ENCODE results near the gene PIP5K1A.
"Not testable (repeated sequence)": the region's sequence is repeated elsewhere in the genome, so short reads cannot be mapped to it uniquely, and the experiment has no call there.

PIP5K1A gene

DNA sequence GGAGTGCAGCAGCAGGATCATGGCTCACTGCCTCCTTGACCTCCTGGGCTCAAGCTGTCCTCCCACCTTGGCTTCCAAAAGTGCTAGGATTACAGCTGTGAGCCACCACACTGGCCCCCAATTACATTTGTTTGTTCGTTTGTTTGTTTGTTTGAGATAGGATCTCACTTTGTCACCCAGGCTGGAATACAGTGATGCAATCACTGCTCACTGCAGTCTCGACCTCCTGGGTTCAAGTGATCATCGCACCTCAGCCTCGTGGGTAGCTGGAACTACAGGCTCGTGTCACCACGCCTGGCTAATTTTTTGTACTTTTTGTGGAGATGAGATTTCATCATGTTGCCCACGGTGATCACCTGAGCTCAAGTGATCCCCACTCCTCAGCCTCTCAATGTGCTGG lies 6.3 kb upstream of the PIP5K1A start:
- no peak overlapping the region for H3K4me3 ChIP-seq (ENCODE audit: low read depth, low read length)

DNA sequence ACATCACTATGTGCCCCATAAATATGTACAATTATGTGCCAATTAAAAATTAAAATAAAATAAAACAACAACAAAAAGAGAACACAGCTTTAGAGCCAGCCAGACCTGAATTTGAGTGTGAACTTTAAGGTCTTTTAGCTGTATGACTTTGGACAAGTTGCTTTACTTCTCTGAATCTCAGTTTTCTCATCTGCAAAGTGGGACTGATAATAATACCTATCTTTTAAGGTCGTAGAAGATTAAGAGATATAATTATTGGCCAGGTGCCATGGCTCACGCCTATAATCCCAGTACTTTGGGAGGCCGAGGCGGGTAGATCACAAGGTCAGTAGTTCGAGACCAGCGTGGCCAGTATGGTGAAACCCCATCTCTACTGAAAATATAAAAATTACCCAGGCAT lies 5.0 kb upstream of the PIP5K1A start:
- no peak overlapping the region for H3K4me3 ChIP-seq (ENCODE audit: low read depth, low read length)

GRCh38 chr1:151193856-151194255 lies 4.5 kb upstream of the PIP5K1A start:
- H3K4me3 ChIP-seq (ENCODE audit: low read depth, low read length): no peak overlapping the region

GRCh38 chr1:151194894-151195594 lies 3.3 kb upstream of the PIP5K1A start:
- H3K4me3 ChIP-seq (ENCODE audit: low read depth, low read length): not testable (repeated sequence)

GRCh38 chr1:151196292-151196800 lies 2.0 kb upstream of the PIP5K1A start:
- no peak overlapping the region for H3K4me3 ChIP-seq (ENCODE audit: low read depth, low read length)

DNA sequence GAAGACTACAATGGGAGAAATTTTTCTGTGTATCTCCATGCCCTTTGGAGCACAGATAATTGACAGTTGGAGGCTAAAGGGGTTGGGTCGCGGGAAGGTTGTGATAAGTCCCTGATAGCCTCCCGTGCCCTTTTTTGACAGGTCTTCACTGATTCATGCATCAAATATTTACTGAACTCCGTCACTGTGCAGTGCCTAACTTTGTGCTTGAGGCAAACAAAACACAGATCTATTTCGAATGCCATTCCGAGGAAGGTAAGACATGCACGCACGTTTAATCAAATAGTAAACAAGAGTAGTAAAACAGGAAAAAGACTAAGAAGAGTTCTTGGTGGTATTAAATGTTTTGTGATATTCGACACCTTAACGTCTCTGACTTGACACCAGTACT lies 494 bp upstream of the PIP5K1A start:
- H3K4me3 ChIP-seq (ENCODE audit: low read depth, low read length): peak overlapping the region; percentile 85

DNA sequence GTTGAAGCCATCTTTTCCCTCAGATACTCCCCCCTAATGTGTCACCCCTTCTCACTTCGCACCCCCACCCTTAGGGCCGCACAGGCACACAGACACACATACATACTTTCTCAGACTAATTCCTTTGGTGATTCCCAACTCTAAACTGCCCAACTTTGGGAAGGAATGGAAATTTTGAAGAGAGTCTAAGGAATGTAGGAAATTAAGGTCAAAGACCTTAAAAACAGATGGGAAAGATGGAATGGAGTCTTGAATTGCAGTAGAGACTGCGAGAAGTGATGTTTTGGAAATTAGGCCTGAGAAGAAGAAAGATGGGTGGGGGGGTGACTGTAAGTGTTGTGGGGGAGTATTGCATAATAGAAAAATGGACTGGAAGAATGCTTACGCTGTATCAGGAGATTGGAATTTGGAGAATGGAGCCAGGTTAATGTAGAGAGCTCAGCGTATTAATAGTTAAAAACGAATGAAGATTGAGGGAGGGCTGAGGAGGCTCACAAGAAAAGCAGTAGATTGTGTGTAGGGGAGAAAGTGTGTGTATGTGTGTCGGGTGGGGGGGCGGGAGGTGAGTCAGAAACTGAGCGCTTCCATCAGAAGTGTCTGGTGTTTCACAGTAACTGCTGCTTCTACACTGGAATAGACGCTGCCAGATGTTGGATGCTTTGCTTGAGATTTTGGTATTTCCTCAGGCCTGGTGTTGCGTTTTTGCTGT lies 1.7 kb downstream of the PIP5K1A start:
- peak overlapping the region; percentile 85 for H3K4me3 ChIP-seq (ENCODE audit: low read depth, low read length)

DNA sequence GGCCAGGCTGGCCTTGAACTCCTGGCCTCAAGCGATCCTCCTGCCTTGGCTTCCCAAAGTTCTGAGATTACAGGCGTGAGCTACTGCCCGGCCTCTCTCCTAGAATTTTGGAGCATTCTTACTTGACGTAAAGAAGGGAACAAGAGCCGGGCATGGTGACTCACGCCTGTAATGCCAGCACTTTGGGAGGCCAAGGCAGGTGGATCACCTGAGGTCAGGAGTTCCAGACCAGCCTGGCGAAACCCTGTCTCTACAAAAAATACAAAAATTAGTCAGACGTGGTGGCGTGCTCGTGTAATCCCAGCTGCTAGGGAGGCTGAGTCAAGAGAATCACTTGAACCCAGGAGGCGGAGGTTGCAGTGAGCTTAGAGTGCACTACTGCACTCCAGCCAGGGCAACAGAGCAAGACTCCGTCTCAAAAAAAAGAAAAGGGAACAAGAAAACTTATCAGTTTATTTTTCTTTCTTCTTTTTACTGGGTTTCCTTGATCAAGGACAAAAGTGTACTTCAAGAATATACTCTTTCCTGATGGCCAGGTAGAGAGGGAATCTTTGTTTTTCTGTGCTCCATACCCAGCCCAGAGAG lies 7.1 kb downstream of the PIP5K1A start:
- not testable (repeated sequence) for H3K4me3 ChIP-seq (ENCODE audit: low read depth, low read length)

GRCh38 chr1:151210830-151211229 lies 12.5 kb downstream of the PIP5K1A start:
- no peak overlapping the region for H3K4me3 ChIP-seq (ENCODE audit: low read depth, low read length)

DNA sequence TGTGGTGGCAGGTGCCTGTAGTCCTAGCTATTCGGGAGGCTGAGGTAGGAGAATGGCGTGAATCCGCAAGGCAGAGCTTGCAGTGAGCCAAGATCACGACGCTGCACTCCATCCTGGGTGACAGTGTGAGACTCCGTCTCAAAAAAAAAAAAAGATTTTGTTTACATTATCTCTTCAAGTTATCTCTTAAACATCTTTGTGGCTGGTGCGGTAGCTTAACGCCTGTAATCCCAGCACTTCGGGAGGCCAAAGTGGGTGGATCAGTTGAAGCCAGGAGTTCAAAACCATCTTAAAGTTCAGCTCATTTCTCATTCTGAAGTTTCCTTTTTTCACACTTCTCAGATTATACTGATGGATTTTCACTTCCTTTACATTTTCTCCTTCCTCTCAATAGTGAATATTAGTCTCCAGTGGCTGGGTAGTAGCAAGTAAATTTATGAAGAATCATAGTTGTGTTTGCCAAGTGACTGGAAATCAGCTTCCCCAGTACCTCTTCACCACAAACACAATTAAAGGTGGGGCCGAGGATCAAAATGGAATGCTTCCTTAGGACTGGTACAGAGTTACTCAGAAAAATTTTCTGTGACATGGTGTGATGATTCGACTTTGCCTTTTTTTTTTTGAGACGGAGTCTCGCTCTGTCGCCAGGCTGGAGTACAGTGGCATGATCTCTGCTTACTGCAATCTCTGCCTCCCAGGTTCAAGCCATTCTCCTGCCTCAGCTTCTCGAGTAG lies 13.8 kb downstream of the PIP5K1A start:
- H3K4me3 ChIP-seq (ENCODE audit: low read depth, low read length): no peak overlapping the region

- H3K4me3 ChIP-seq (ENCODE audit: low read depth, low read length): no peak overlapping the region
Observed at GRCh38 chr1:151213560-151213959, 15.2 kb downstream of the PIP5K1A start.

DNA sequence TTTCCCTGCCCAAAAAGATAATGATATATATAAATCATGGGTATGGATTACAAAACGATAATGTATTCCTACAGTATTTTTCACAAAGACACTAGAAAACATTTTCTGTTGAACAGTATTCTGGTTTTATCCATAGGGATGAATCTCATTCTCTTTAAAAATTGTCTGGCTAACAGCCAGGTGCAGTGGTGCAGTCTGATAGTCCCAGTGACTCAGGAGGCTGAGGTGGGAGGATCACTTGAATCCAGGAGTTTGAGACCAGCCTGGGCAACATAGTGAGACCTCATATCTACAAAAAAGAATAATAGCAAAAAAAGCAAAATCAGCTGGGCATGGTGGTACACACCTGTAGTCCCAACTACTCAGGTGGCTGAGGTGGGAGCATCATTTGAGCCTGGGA lies 23.3 kb downstream of the PIP5K1A start:
- H3K4me3 ChIP-seq (ENCODE audit: low read depth, low read length): no peak overlapping the region

GRCh38 chr1:151222130-151222529 lies 23.8 kb downstream of the PIP5K1A start:
- no peak overlapping the region for H3K4me3 ChIP-seq (ENCODE audit: low read depth, low read length)

DNA sequence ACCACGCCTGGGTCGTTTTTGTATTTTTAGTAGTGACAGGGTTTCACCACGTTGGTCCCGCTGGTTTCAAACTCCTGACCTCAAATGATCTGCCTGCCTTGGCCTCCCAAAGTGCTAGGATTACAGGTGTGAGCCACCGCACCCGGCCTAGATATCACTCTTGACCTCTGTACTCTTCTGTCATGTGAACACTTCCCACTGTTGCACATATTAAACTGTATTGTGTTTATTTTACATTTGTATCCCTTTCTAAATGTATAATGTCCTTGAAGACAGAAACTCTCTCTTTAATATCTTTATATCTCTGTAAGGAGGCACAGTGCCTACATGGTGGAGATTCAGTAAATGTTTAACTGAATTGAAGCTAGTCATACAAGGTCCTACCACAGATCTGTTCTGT lies 36.9 kb downstream of the PIP5K1A start:
- no peak overlapping the region for H3K4me3 ChIP-seq (ENCODE audit: low read depth, low read length)

GRCh38 chr1:151237678-151238466 lies 39.5 kb downstream of the PIP5K1A start:
- H3K4me3 ChIP-seq (ENCODE audit: low read depth, low read length): no peak overlapping the region

- H3K4me3 ChIP-seq (ENCODE audit: low read depth, low read length): no peak overlapping the region
Observed at GRCh38 chr1:151238467-151238739, 40.1 kb downstream of the PIP5K1A start.

DNA sequence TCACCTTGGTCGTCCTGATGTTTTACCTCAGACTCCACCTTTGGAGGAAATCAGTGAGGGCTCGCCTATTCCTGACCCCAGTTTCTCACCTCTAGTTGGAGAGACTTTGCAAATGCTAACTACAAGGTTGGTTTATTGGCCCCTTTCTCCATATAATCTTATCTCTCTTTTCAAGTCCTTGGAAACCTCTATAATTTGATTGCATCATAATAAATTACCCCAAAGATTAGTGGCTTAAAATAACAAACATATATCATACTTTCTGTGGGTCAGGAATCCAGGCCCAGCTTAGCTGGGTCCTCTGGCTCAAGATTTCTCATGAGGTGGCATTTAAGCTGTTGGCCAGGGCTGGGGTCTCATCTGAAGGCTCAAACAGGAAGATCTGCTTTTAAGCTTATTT lies 44.1 kb downstream of the PIP5K1A start:
- no peak overlapping the region for H3K4me3 ChIP-seq (ENCODE audit: low read depth, low read length)

GRCh38 chr1:151243683-151244216 lies 45.4 kb downstream of the PIP5K1A start:
- H3K4me3 ChIP-seq (ENCODE audit: low read depth, low read length): no peak overlapping the region

DNA sequence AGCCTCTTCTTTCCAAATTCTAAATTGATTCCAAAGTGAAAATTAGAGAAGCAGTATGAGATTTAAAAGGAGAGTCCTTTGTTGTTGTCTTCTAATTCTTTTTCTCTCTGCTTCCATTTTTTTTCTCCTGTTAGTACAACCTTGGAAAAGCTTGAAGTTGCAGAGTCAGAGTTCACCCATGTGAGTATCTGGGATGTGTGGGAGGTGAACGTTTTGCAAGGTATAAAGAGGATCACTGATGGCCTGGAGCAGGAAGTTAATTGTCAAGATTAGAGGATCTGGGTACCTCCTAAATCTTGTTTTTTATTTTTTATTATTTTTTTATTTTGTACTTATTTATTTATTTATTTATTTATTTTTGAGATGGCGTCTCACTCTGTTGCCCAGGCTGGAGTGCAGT lies 48.4 kb downstream of the PIP5K1A start:
- H3K4me3 ChIP-seq (ENCODE audit: low read depth, low read length): no peak overlapping the region

DNA sequence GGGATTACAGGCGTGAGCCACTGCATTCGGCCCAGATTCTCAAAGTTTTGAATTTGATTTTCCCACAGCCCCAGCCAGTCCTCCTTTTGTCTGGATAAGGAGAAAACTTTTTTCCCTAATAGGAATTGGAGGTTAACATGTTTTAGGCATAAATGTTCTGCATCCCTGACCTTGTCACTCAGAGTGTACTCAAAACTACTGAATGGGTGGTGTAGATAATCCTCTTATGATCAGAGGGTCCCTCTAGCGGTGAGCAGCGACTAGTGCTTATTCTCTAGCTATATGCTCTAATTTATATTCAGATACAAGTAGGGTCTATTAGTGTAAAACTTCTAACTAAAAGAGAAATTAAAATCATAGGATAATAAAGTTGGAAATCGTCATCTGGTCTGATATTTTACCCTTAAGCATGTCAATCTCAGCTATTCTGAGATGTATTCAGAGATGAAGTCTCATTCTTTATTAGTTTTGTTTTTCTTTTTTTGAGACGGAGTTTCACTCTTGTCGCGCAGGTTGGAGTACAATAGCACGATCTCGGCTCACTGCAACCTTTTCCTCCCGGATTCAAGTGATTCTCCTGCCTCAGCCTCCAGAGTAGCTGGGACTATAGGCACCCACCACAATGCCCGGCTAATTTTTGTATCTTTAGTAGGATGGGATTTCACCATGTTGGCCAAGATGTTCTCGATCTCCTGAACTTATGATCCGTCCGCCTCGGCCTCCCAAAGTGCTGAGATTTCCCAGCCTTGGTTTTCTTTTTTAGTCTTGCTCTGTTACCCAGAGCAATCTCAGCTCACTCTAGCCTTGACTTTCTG lies 53.5 kb downstream of the PIP5K1A start:
- no peak overlapping the region for H3K4me3 ChIP-seq (ENCODE audit: low read depth, low read length)
